Right kidney (tissue), 9 donors: Measurements from ENCODE around the gene RPL36AL.
A peak's percentile ranks its signal among the peaks of the same experiment; 100 is the strongest.
"Not testable (repeated sequence)": the region's sequence is repeated elsewhere in the genome, so short reads cannot be mapped to it uniquely, and the experiment has no call there.

ENCODE experiments used
- DNase-seq: peaks from one replicate; pipeline ENCODE4 v3.0.0-alpha.2; 2016
- long read RNA-seq, 8 donors: transcript quantifications; one replicate each; lab custom pipeline, GENCODE V29; 2026

Gene RPL36AL
- long read RNA-seq, donor 1, transcript RPL36AL-201 (2 exons, 746 nt), result major isoform, 238 of 238 reads
- long read RNA-seq, donor 1, partial matches to known transcripts, result 0 of 238 reads
- long read RNA-seq, donor 1, other reads (novel, unspliced or antisense), result 0 of 238 reads
- long read RNA-seq, donor 2, transcript RPL36AL-201 (2 exons, 746 nt), result major isoform, 150 of 150 reads
- long read RNA-seq, donor 2, partial matches to known transcripts, result 0 of 150 reads
- long read RNA-seq, donor 2, other reads (novel, unspliced or antisense), result 0 of 150 reads
- long read RNA-seq, donor 3, transcript RPL36AL-201 (2 exons, 746 nt), result major isoform, 101 of 101 reads
- long read RNA-seq, donor 3, partial matches to known transcripts, result 0 of 101 reads
- long read RNA-seq, donor 3, other reads (novel, unspliced or antisense), result 0 of 101 reads
- long read RNA-seq, donor 4, transcript RPL36AL-201 (2 exons, 746 nt), result major isoform, 173 of 173 reads
- long read RNA-seq, donor 4, partial matches to known transcripts, result 0 of 173 reads
- long read RNA-seq, donor 4, other reads (novel, unspliced or antisense), result 0 of 173 reads
- long read RNA-seq, donor 5, transcript RPL36AL-201 (2 exons, 746 nt), result major isoform, 247 of 290 reads
- long read RNA-seq, donor 5, partial matches to known transcripts, result 43 of 290 reads
- long read RNA-seq, donor 5, other reads (novel, unspliced or antisense), result 0 of 290 reads
- long read RNA-seq, donor 6, transcript RPL36AL-201 (2 exons, 746 nt), result major isoform, 196 of 196 reads
- long read RNA-seq, donor 6, partial matches to known transcripts, result 0 of 196 reads
- long read RNA-seq, donor 6, other reads (novel, unspliced or antisense), result 0 of 196 reads
- long read RNA-seq, donor 7, result 0 reads
- long read RNA-seq, donor 8, transcript RPL36AL-201 (2 exons, 746 nt), result major isoform, 160 of 187 reads
- long read RNA-seq, donor 8, partial matches to known transcripts, result 27 of 187 reads
- long read RNA-seq, donor 8, other reads (novel, unspliced or antisense), result 0 of 187 reads

GRCh38 chr14:49620182-49621113 lies at the start of gene RPL36AL, which contains the start of gene MGAT2:
TSS of gene RPL36AL (minus strand) at chr14:49620626. CDS start at chr14:49619104, 1,522 bp downstream.
TSS of gene MGAT2 (plus strand) at chr14:49620799. CDS start at chr14:49621269, 470 bp downstream.
- peak; percentile 98 for DNase-seq

GRCh38 chr14:49659526-49660455 lies 39.4 kb upstream of the RPL36AL start:
- DNase-seq, result no peak

- not testable (repeated sequence) for DNase-seq
Observed at GRCh38 chr14:49657500-49657899, 37.1 kb upstream of the RPL36AL start.

- DNase-seq, result no peak
Observed at GRCh38 chr14:49654511-49654910, 34.1 kb upstream of the RPL36AL start.

GRCh38 chr14:49653508-49653907 lies 33.1 kb upstream of the RPL36AL start:
- DNase-seq, result no peak

- DNase-seq, result no peak
Observed at GRCh38 chr14:49642163-49642562, 21.7 kb upstream of the RPL36AL start.

GRCh38 chr14:49641697-49642129 lies 21.3 kb upstream of the RPL36AL start:
- no peak for DNase-seq

GRCh38 chr14:49640540-49641417 lies 20.4 kb upstream of the RPL36AL start:
- DNase-seq, result no peak

GRCh38 chr14:49637534-49638078 lies 17.2 kb upstream of the RPL36AL start:
- DNase-seq, result no peak

GRCh38 chr14:49636866-49637265 lies 16.4 kb upstream of the RPL36AL start:
- DNase-seq, result no peak

- peak; percentile 98 for DNase-seq
Observed at GRCh38 chr14:49634547-49635334, 14.3 kb upstream of the RPL36AL start, which contains the start of gene DNAAF2. TSS of gene DNAAF2 (minus strand) at chr14:49635244. CDS start at chr14:49635149, 95 bp downstream.

GRCh38 chr14:49633640-49634546 lies 13.5 kb upstream of the RPL36AL start:
- peak; percentile 98 for DNase-seq

GRCh38 chr14:49623941-49624839 lies 3.8 kb upstream of the RPL36AL start:
- DNase-seq, result no peak

GRCh38 chr14:49623387-49623786 lies 3.0 kb upstream of the RPL36AL start:
- no peak for DNase-seq

- DNase-seq, result no peak
Observed at GRCh38 chr14:49622022-49622607, 1.7 kb upstream of the RPL36AL start.
